GM18951 (cell line): ENCODE results near the gene NCEH1.
A peak's percentile ranks its signal among the peaks of the same experiment; 100 is the strongest.

Experiments
- POLR2A ChIP-seq: IDR thresholded peaks from 4 replicates; pipeline ENCODE4 v1.6.1; 2011; ENCODE audit warnings: mild to moderate bottlenecking; ENCODE audit not compliant: insufficient read length, insufficient read depth; ENCODE audit errors: extremely low read depth
- in situ Hi-C: fragments of 300-500 bp; cut with MboI; formaldehyde crosslinking; loops from one replicate; pipeline ENCODE4 v1.12.0; 2022; ENCODE audit warnings: low sequenced_read_pairs, mixed read lengths, inconsistent platforms; ENCODE audit not compliant: unreplicated experiment

The NCEH1 gene

GRCh38 chr3:172595664-172596393 lies 115.0 kb downstream of the NCEH1 start:
- no peak for TF ChIP-seq POLR2A
- in situ Hi-C loops = no loop called here

GRCh38 chr3:172594900-172595663 lies 115.8 kb downstream of the NCEH1 start:
- in situ Hi-C loops = loop anchor here (5.0 kb wide), 1 partner anchor 93 kb away; no protein-coding TSS in a partner anchor

GRCh38 chr3:172592898-172593669 lies 117.8 kb downstream of the NCEH1 start:
- in situ Hi-C loops = loop anchor here (5.0 kb wide), 1 partner anchor 91 kb away; no protein-coding TSS in a partner anchor
- TF ChIP-seq POLR2A = no peak

GRCh38 chr3:172591876-172592771 lies 118.7 kb downstream of the NCEH1 start:
- in situ Hi-C loops = loop anchor here (5.0 kb wide), 1 partner anchor 90 kb away; no protein-coding TSS in a partner anchor

GRCh38 chr3:172591125-172591605 lies 119.7 kb downstream of the NCEH1 start:
- TF ChIP-seq POLR2A = no peak
- in situ Hi-C loops = loop anchor here (5.0 kb wide), 1 partner anchor 89 kb away; no protein-coding TSS in a partner anchor

More at GRCh38 chr3:172591876-172592771, 118.7 kb downstream of the NCEH1 start:
- TF ChIP-seq POLR2A = peak; percentile 37

GRCh38 chr3:172586436-172586835 lies 124.4 kb downstream of the NCEH1 start:
- TF ChIP-seq POLR2A = no peak

GRCh38 chr3:172585954-172586353 lies 124.9 kb downstream of the NCEH1 start:
- TF ChIP-seq POLR2A = no peak
- in situ Hi-C loops = no loop called here

More at GRCh38 chr3:172586436-172586835, 124.4 kb downstream of the NCEH1 start:
- in situ Hi-C loops = no loop called here

- TF ChIP-seq POLR2A = no peak
- in situ Hi-C loops = no loop called here
Measured at GRCh38 chr3:172582712-172583111, 128.2 kb downstream of the NCEH1 start.

GRCh38 chr3:172581757-172582166 lies 129.1 kb downstream of the NCEH1 start:
- in situ Hi-C loops = no loop called here

GRCh38 chr3:172580680-172581401 lies 130.0 kb downstream of the NCEH1 start:
- in situ Hi-C loops = no loop called here
- TF ChIP-seq POLR2A = no peak

More at GRCh38 chr3:172581757-172582166, 129.1 kb downstream of the NCEH1 start:
- TF ChIP-seq POLR2A = no peak
